GM12872 (cell line): ENCODE measurements around the gene RAET1G.

Experiments
- CTCF ChIP-seq: IDR thresholded peaks from 3 replicates; pipeline ENCODE4 v1.5.1; 2011; ENCODE audit warnings: low read depth, mild to moderate bottlenecking, low read length, moderate library complexity; ENCODE audit not compliant: insufficient read depth

Gene RAET1G

GRCh38 chr6:149881066-149881766, 41.7 kb downstream of the RAET1G start:
- no peak for TF ChIP-seq CTCF

GRCh38 chr6:149877659-149878058, 45.3 kb downstream of the RAET1G start:
- TF ChIP-seq CTCF = no peak

DNA sequence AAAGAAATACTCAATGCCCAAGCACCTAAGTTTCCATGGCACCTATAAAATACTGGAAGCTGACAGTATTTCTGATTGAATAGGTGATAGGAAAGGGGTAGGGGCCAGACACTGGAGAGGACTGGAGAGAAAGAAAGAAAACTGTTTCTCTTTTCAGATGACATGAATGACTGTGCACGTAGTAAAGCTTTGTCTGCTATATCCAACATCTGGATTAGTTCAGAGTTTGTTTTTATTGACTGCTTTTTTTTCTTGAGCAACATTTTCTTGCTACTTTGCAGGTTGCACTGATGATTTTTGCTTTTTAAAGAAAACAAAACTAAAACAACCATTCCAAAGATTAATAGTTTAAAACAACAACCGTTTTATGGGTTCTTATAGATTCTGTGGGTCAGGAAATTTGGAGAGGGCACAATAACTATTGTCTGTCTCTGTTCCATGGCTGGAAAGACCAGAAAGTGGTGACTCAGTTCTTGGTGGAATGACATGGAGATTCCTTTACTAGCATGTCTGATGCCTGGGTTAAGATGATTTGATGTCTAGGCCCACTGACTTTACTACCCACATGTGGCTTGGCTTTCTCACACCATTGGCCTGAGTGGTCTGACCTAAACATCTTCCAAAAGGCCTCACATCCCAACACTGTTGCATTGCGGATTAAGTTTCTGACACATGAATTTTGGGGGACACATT, 46.5 kb downstream of the RAET1G start:
- TF ChIP-seq CTCF = no peak

DNA sequence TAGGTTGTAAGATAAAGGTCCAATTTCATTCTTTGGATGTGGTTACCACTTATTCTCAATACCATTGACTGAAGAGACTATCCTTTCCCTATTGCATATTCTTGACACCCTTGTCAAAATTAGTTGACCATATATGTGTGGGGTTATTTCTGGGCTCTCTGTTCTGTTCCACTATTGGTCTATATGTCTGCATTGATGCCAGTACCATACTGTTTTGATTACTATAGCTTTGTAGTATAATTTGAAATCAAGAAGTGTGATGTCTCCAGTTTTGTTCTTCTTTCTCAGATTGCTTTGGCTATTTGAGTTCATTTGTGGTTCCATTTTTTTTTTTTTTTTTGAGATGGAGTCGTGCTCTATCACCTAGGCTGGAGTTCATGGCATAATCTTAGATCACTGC, 50.7 kb downstream of the RAET1G start:
- no peak for TF ChIP-seq CTCF

DNA sequence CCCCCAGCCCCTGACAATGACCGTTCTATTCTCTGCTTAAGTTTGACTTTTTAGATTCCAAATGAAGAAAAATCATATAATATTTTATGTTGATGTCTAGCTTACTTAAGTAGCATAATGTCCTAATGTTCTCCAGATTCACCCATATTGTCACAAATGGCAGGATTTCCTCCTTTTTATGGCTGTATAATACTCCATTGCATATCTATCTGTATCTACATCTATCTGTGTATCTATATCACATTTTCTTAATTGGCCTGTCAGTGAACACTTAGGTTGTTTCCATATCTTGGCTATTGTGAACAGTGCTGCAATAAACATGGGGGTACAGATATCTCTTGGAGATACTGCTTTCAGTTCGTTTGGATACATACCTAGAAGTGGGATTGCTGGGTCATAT, 51.7 kb downstream of the RAET1G start:
- TF ChIP-seq CTCF = no peak

GRCh38 chr6:149869275-149869892, 53.5 kb downstream of the RAET1G start:
- TF ChIP-seq CTCF = no peak

DNA sequence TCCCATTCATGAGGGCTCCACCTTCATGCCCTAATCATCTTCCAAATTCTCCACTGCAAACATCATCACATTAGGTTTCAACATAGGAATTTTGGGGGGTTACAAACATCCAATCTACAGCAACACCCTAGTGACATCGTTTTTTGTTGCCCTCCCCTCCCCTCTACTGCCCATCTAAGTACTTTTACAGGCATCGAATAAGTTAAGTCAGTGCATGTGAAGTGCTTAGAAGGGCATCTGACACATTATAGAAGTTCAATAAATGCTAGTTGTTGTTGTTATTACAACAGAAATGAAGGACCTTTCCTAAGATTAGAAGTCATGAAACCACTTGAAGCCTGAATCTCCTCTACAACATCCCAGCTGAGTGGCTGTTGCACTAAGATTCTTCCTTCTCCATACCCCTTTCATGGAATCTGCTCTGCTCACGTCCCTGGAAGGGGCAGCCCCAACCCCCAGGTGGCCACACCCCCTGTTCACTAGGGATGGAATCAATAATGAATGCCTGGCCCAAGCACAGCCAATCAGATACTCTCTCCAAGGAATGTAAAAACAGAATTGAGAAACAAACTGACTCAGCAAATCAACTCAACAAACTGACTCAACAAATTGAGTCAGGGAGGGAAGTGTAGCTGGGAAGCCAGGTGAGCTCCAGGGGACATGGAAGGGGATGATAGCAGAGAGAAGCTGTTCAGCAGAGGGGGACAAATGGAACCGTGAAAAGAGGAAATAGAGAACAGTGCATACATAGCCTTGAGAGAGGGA, 54.9 kb downstream of the RAET1G start:
- TF ChIP-seq CTCF = no peak
